ENCODE data around the gene GABBR2.

- TF ChIP-seq CTCF (IDR thresholded peaks at IDR 0.05) (no peak), POLR2A (IDR thresholded peaks at IDR 0.05) (no peak)
These were observed 406.6 kb downstream of the GABBR2 start for GRCh38 chr9:98302150-98302549.

All from breast epithelium (tissue), 3 donors.